ENCODE results near the gene NFIC. TPM values are rescaled to one million over a fixed set of nuclear protein-coding genes. Genes with fewer than 3 reads are reported as not detected.

NFIC gene
- total RNA-seq, 4 donors from 2014 or later: 165 to 297 (median 211) TPM

GRCh38 chr19:3458229-3459088 lies 92.1 kb downstream of the NFIC start:
- Histone ChIP-seq H3K4me1 (peaks cover 35 to 98% (median 88%) of the 10 kb centered on the region in 4 donors), H3K27ac (replicated peaks in 1 of 4) (peak overlapping the region; percentile 84 to 91 (median 89)), H3K4me3 (peak overlapping the region in 3 of 4 donors; percentile 12 to 29 (median 29)), H3K36me3 (peaks cover 36 to 84% (median 73%) of the 10 kb centered on the region in 4 donors), H3K27me3 (no peaks in the 10 kb centered on the region), H3K9me3 (no peaks in the 10 kb centered on the region)
- DNase-seq (ENCODE audit: extremely low spot score): no peak
- WGBS: 43% methylated on average over 18 of the region's 19 CpGs
- intact Hi-C loops (cut with DNase I): no loop called here
- TF ChIP-seq POLR2A (IDR thresholded peaks at IDR 0.05; ENCODE audit: low read depth): no peak
- no peak for TF ChIP-seq POLR2AphosphoS5 (IDR thresholded peaks at IDR 0.05)
- no peak for TF ChIP-seq CTCF (IDR thresholded peaks at IDR 0.05)

GRCh38 chr19:3459089-3459881 lies 92.9 kb downstream of the NFIC start:
- H3K4me3 ChIP-seq: peak overlapping the region in 3 of 4 donors; percentile 12 to 29 (median 29)
- H3K27me3 ChIP-seq: no peaks in the 10 kb centered on the region
- H3K4me1 ChIP-seq: peaks cover 41 to 98% (median 90%) of the 10 kb centered on the region in 4 donors
- 18% methylated on average over 25 of the region's 26 CpGs for WGBS
- no peaks in the 10 kb centered on the region for H3K9me3 ChIP-seq
- no peak for TF ChIP-seq EP300 (IDR thresholded peaks at IDR 0.05)
- peak; percentile 54 to 84 for TF ChIP-seq POLR2AphosphoS5 (IDR thresholded peaks at IDR 0.05)
- intact Hi-C loops (cut with DNase I): no loop called here
- peaks cover 36 to 84% (median 73%) of the 10 kb centered on the region in 4 donors for H3K36me3 ChIP-seq
- DNase-seq (ENCODE audit: extremely low spot score): peak; percentile 97
- H3K27ac ChIP-seq (replicated peaks in 1 of 4): peak overlapping the region; percentile 84 to 91 (median 89)

- Histone ChIP-seq H3K27me3 (no peaks in the 10 kb centered on the region), H3K36me3 (peaks cover 28 to 79% (median 71%) of the 10 kb centered on the region in 4 donors), H3K4me3 (no peak overlapping the region), H3K27ac (replicated peaks in 1 of 4) (peak overlapping the region; percentile 84 to 91 (median 89)), H3K9me3 (no peaks in the 10 kb centered on the region), H3K4me1 (peaks cover 44 to 98% (median 91%) of the 10 kb centered on the region in 4 donors)
- TF ChIP-seq POLR2A (IDR thresholded peaks at IDR 0.05; ENCODE audit: low read depth) (no peak), POLR2AphosphoS5 (IDR thresholded peaks at IDR 0.05) (no peak), EP300 (IDR thresholded peaks at IDR 0.05) (no peak), CTCF (IDR thresholded peaks at IDR 0.05) (no peak)
- 68% methylated on average over 14 of the region's 15 CpGs for WGBS
- intact Hi-C loops (cut with DNase I): no loop called here
- no peak for DNase-seq (ENCODE audit: extremely low spot score)
Observed at GRCh38 chr19:3459965-3460582, 93.7 kb downstream of the NFIC start.

GRCh38 chr19:3462991-3463713 lies 96.8 kb downstream of the NFIC start:
- Histone ChIP-seq H3K27ac (replicated peaks in 1 of 4) (peak overlapping the region; percentile 80 to 91 (median 86)), H3K4me1 (peaks cover 55 to 98% (median 92%) of the 10 kb centered on the region in 4 donors), H3K4me3 (no peak overlapping the region), H3K9me3 (no peaks in the 10 kb centered on the region), H3K27me3 (no peaks in the 10 kb centered on the region), H3K36me3 (peaks cover 19 to 51% (median 44%) of the 10 kb centered on the region in 4 donors)
- TF ChIP-seq CTCF (IDR thresholded peaks at IDR 0.05) (no peak), POLR2AphosphoS5 (IDR thresholded peaks at IDR 0.05) (peak in 1 of 2 donors; percentile 30)
- no peak for DNase-seq (ENCODE audit: extremely low spot score)
- intact Hi-C loops (cut with DNase I): no loop called here
- 73% methylated on average over 26 of the region's 58 CpGs for WGBS
